ENCODE measurements around the gene HIGD1C. TPM values are rescaled to one million over a fixed set of nuclear protein-coding genes. Genes with fewer than 3 reads are reported as not detected.

HIGD1C gene
- total and polyA plus RNA-seq, 2 of the 8 experiments (the other 6 are each of a cell fraction or from before 2014, with no cell fraction given), result not detected

GRCh38 chr12:50916292-50916691, 36.1 kb upstream of the HIGD1C start:
- Histone ChIP-seq H4K91ac (replicated peaks; ENCODE audit: insufficient read length, low read length) (no peak overlapping the region), H2BK15ac (ENCODE audit: low read length) (no peak overlapping the region), H4K20me1 (replicated peaks in 1 of 2; ENCODE audit: control insufficient read depth in 1 of 2, insufficient read depth in 2 of 2, low read length in 2 of 2) (no peaks in the 10 kb centered on the region), H3K9ac (replicated peaks in 1 of 4; ENCODE audit: extremely low read depth in 1 of 4, low read depth in 3 of 4, low read length in 3 of 4) (no peak overlapping the region), H3K18ac (ENCODE audit: extremely low read depth, low read length) (no peak overlapping the region), H2BK12ac (ENCODE audit: low read depth, low read length) (no peak overlapping the region), H2BK5ac (ENCODE audit: low read depth, low read length) (no peak overlapping the region), H3K4me3 (ENCODE audit: extremely low read depth in 1 of 4, insufficient read depth in 2 of 4, low read depth in 3 of 4, low read length in 4 of 4) (no peak overlapping the region), H3K23ac (ENCODE audit: insufficient read length) (no peak overlapping the region), H3K23me2 (ENCODE audit: low read depth, low read length) (no peaks in the 10 kb centered on the region), H2AFZ (ENCODE audit: low read length) (no peak overlapping the region), H2BK20ac (ENCODE audit: low read length) (no peak overlapping the region), H3K9me3 (ENCODE audit: insufficient read depth in 2 of 2, low read depth in 1 of 2, low read length in 1 of 2) (peaks cover 37 to 41% of the 10 kb centered on the region in 2 experiments), H3K79me2 (ENCODE audit: control insufficient read depth in 1 of 2, insufficient read depth in 2 of 2, low read length in 2 of 2) (no peaks in the 10 kb centered on the region), H2AK5ac (ENCODE audit: low read depth, low read length) (no peak overlapping the region), H2BK120ac (replicated peaks; ENCODE audit: low read depth, low read length) (no peak overlapping the region), H4K8ac (ENCODE audit: extremely low read depth, insufficient read depth, low read length) (no peak overlapping the region), H3K4me2 (ENCODE audit: insufficient read depth in 1 of 2, low read depth in 2 of 2, low read length in 2 of 2) (no peak overlapping the region), H3K27me3 (replicated peaks in 1 of 4; ENCODE audit: control insufficient read depth in 3 of 4, extremely low read depth in 1 of 4, insufficient read depth in 3 of 4, low read length in 3 of 4) (no peaks in the 10 kb centered on the region), H3K56ac (replicated peaks; ENCODE audit: insufficient read length, low read depth, low read length) (no peak overlapping the region), H3K79me1 (ENCODE audit: low read depth, low read length) (no peaks in the 10 kb centered on the region), H3K4me1 (replicated peaks in 1 of 4; ENCODE audit: control insufficient read depth in 3 of 4, insufficient read depth in 4 of 4, low read length in 3 of 4) (no peaks in the 10 kb centered on the region), H3K27ac (ENCODE audit: low read depth, low read length) (no peak overlapping the region), H3K14ac (ENCODE audit: insufficient read length) (no peak overlapping the region), H4K5ac (ENCODE audit: insufficient read length, low read depth, low read length) (no peak overlapping the region), H3K36me3 (ENCODE audit: control insufficient read depth in 2 of 4, insufficient read depth in 4 of 4, low read length in 3 of 4) (peaks cover 0 to 2% (median 0%) of the 10 kb centered on the region in 4 experiments; a peak in 2 of 8 replicates), H3K4ac (replicated peaks; ENCODE audit: insufficient read length, low read depth, low read length) (no peak overlapping the region)
- ChIA-PET POLR2A (ENCODE audit: partially characterized antibody) (no interaction called here), CTCF (ENCODE audit: partially characterized antibody) (no interaction called here)
- 86% methylated on average over 3 of the region's 3 CpGs; no CpG with 5 or more reads in 1 of the 2 experiments for WGBS, 2 experiments (ENCODE audit: extremely low coverage in 1 of 2, insufficient coverage in 1 of 2, insufficient read length in 1 of 2, insufficient replicate concordance in 2 of 2, low coverage in 1 of 2, low lambda C conversion rate in 2 of 2, missing lambda C conversion rate in 1 of 2)
- no peak for DNase-seq (ENCODE audit: low read depth in 1 of 2, low spot score in 2 of 2)
- no peak for FAIRE-seq
- TF ChIP-seq KDM4A (IDR thresholded peaks at IDR 0.05; ENCODE audit: low read depth, low read length, severe bottlenecking) (no peak), ZNF274 (IDR thresholded peaks at IDR 0.05; ENCODE audit: borderline replicate concordance, extremely low read depth, low read length) (no peak), CREB1 (IDR thresholded peaks at IDR 0.05) (no peak), CTBP2 (IDR thresholded peaks at IDR 0.05; ENCODE audit: borderline replicate concordance, insufficient read depth, insufficient read length, low read length) (no peak), JUND (IDR thresholded peaks at IDR 0.05; ENCODE audit: low read length) (no peak), POLR2A (IDR thresholded peaks at IDR 0.05; ENCODE audit: control extremely low read depth in 1 of 2, low read depth in 2 of 2, low read length in 2 of 2) (no peak), RNF2 (IDR thresholded peaks at IDR 0.05; ENCODE audit: borderline replicate concordance, low read depth, low read length, missing control alignments, poor library complexity, severe bottlenecking) (no peak), BCL11A (IDR thresholded peaks at IDR 0.05; ENCODE audit: low read depth in 2 of 2, low read length in 2 of 2) (no peak), E2F6 (IDR thresholded peaks at IDR 0.05) (no peak), SP4 (IDR thresholded peaks at IDR 0.05; ENCODE audit: low read length) (no peak), USF2 (IDR thresholded peaks at IDR 0.05; ENCODE audit: low read length) (no peak), EP300 (IDR thresholded peaks at IDR 0.05; ENCODE audit: borderline replicate concordance in 1 of 2, low read depth in 2 of 2, low read length in 2 of 2) (no peak), KDM5A (IDR thresholded peaks at IDR 0.05; ENCODE audit: low read length) (no peak)

All from H1 (cell line).